NCI-H774 (cell line): ENCODE results near the gene PLEKHA5.
"Not testable (repeated sequence)": the region's sequence is repeated elsewhere in the genome, so short reads cannot be mapped to it uniquely, and the experiment has no call there.

Experiments
- DNase-seq: peaks from one replicate; lab custom pipeline; 2025; lab: John Stamatoyannopoulos, UW

Gene PLEKHA5

DNA sequence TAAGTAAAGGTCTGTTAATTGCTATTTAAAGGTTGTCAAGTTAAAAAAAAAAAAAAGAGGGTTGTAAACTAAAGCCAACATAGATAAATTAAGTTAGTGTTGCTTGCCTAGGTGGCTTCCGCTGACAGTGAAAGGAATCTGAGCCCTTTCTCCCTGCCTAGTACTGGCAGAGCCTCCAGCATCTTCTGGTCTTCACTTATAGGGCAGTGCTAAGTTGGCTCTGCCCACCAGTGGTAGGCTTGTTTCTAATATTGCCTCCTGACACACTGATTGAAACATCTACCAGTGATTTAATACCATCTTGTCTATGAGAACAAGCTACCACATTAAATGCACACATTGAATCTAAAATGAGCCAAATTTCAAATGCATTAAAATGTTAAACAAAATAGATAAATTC lies 39.7 kb downstream of the PLEKHA5 start:
- no peak for DNase-seq

DNA sequence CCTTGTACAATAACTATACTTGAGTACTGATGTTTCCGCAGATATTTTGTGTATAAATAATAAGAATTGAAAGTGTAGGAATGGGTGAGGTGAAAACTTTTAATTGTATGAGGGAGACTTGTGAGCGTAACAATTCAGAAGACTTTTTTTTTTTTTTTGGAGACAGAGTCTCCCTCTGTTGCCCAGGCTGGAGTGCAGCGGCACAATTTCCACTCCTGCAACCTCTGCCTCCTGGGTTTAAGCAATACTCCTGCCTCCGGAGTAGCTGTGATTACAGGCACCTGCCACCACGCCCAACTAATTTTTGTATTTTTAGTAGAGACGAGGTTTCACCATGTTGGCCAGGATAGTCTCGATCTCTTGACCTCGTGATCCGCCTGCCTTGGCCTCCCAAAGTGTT lies 40.8 kb downstream of the PLEKHA5 start:
- not testable (repeated sequence) for DNase-seq

DNA sequence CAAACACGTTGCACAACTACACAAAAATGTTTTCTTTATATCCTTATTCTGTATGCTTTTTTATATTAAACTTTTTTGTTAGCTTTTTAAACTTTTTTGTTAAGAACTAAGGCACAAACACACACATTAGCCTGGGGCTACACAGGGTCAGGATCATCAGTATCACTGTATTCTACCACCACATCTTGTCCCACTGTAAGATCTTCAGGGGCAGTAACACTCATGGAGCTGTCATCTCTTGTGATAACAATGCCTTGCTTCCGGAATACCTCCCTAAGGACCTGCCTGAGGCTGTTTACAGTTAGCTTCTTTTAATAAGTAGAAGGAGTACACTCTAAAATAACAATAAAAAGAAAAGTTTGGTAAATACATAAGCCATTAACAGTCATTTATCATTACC lies 42.2 kb downstream of the PLEKHA5 start:
- DNase-seq: no peak

DNA sequence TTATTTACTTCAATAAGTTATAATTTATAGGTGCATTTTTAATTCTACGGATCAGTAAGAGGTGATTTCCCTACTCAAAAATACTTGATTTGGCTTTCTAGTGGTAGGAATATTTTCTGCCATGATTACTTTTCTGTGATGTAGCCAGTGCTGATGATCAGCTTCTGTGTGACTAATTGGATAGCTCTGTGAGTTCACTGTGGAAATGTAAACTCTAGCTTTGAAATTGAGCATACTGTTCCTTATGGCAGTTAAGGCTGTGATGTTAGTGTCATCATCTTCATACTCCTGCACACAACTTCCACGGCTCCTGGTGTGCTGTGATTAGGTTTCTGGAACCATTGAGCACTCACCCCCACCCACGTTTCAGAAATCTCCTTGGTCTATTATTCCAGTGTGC lies 48.2 kb downstream of the PLEKHA5 start:
- DNase-seq: no peak

DNA sequence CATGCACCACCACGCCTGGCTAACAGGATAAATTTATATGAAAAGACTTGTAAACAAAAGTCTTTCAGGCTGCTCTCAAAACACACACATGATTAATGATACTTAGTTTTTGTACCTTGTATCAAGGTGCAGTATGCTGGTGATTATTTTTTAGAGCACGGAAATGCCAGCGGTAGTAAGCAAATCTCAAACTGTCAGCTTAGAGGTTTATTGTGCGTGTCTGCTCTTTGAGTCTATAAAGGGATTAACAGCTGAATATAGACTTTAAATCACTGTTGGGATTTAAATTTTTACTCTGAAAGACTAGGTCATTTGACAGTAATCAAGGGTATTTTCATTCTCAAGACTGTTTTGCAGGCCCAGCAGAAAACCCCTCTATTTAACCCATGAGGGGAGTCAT lies 50.5 kb downstream of the PLEKHA5 start:
- no peak for DNase-seq

DNA sequence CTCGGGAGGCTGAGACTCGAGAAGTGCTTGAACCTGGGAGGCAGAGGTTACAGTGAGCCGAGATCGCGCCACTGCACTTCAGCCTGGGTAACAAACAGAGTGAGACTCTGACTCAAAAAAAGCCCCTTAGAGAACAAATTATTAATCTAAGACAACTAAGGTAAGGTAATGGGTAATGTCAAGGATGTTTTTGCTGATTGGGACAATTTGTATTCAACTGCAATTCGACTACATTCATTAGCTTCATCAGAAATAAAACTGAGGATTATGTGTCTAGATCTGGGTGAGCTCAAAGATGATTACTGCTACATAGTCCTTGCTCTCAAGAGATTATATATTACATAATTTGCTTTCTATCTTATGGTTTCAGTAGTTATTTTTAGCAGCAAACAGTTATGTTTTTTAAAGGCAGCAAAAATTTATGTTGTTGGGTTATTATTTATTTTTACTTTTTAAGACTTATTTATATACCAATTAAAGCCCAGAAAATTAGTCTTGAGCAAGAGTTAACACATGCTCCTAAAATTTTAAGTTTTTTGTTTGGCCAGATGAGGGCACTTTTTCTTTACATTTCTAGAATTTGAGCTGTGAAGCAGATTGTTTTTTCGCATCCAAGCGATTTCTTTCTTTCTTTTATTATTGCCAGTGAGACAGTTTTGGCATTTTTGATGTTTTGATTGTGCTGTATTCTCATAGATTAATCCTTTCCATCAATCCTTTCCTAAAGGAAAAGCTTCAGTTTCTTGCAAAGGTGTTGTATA lies 52.3 kb downstream of the PLEKHA5 start:
- no peak for DNase-seq

DNA sequence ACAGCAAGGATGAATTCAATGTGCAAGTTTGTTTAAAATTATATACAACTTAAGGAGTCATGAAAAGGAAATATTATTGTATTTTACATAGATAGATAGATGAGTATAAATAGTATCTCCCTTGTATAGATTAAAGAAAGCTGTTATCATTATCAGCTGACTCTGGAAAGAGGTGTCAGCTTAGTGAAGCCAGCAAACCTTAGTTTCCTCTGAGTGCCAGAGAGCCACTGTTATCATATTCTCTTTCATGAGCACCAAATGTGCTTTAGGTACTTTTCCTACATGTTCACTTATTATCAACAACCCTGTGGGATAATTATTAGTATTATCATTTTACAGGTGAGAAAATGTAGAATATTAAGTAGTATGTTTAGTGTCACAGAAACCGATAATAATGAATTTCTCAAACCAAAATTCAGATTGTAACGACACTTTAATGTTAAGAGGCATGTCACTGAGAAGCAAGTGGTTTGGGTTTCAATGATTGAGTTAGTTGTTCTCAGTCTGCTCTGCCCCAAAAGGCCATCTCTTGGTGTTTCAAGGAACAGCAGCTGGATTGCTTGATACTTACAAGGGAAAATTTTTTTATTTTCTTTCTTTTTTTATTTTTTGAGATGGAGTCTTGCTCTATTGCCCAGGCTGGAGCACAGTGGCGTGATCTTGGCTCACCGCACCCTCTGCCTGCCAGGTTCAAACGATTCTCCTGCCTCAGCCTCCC lies 53.7 kb downstream of the PLEKHA5 start:
- DNase-seq: no peak

DNA sequence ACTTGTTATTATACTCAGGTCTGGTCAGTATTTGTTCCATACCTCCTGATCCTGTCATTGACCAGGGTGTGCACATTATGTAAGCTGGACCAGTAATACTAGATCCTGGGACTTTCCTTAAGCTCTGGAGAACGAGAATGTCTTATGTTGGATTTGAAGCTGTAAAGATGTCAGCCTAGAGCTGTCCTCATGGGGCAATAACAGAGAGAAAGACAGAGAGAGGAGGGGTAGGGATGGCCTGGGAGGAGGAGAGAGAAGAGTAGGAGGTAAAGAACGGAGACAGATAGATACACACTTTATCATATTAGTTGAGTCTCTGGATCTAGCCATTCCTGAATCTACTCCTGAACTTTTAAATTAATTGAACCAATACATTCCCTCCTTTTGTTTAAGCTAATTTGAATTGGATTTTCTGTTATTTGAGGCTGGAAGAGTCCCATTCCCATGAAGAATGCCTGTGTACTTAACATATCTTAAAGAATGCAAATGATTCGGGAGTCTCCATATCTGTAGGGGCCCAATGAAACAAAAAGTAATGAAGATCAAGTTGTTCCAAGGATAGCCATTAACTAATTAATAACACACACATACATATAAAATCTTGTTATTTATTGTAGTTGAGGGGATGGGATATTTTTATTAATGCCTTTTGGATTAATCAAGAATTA lies 55.9 kb downstream of the PLEKHA5 start:
- no peak for DNase-seq

DNA sequence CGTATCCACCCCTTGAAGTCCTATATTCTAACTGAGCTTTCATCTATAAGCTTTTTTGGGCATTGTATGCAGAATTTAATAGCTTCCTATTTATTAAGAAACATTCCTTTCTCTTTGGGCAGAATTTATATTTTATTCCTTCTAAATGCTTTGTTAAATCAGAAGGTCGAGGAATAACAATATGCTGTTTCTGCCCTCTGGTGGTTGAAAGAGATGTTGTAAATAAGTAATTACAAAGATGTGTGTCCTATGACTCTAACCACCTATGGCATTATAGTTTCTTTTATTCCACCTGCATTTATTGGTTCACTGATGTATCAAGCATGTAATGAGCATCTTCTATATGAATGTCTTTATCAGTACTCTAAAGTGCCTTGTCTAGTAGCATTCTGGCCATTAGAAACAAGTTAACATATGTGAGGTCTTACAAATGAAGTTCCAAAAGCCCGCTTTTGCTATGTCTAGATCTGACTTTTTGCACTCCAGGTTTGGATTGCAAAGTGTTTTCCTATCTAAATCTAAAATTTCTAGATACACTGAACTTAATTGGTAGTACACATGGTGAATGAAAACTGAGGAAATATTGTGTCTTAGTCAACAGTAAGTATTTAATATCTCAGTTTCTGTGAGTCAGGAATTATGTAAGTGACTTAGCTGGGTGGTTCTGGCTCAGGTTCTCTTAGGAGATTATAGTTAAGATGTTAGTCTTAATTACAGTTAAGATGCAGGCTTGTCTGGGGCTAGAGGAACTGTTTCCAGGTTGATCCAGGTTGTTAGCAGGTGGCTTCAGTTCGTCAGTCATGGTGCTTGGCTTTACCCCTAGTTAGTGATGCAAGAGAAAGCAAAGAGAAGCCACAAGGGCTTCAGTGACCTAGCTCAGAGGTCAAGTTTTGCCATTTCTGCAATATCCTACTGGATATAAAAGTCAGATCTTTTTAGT lies 57.5 kb downstream of the PLEKHA5 start:
- DNase-seq: no peak

DNA sequence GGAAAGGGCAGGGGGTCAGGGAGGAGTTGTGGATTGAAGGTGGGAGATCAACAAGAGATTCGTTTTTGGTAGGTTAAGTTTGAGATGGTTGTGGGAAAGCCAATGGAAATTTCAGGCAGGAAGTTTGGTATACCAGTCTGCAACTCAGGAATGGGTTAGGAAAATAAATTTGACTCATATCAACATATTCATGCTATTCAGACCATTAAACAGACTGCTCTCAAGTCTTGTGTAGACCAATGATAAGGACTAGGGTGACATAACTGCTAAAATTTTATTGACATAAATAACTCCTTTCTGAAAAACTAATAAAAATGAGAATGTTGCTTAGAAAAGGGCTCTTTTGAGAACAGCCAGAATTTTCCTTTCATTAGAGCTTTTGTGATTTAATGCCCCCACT lies 60.0 kb downstream of the PLEKHA5 start:
- DNase-seq: no peak

DNA sequence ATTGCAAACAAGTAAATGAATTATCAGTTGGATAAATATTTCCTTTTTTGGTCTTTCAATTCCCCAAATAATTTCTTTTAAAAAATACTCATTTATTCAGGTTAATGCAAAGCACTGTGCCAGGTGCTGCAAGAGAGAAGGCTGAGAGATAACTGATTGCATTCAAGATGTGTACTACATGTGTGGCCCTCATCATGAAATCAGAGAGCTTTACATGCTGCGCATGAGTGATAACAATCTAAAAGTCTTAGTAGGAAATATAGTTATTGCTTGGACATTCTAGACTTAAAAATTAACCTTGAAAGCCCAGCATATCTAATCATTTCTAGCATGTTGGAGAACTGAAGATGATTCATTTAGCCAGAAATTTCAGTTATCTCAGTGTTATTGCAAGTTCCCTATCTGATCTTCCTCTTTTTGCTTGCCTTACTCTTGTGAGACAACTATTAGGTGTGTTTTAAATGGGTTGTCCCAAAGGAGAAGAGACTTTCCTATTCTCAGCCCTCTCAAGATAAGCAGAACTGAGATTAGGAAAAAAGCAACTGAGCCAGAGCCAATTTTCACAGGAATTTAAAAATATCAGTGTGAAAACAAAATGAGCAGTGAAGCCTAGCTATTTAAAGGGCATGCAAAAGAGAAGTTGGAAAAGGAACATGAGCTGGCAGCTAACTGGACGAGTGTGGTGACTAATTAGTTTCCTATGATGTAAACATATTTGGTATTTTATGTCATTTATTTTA lies 60.9 kb downstream of the PLEKHA5 start:
- no peak for DNase-seq

DNA sequence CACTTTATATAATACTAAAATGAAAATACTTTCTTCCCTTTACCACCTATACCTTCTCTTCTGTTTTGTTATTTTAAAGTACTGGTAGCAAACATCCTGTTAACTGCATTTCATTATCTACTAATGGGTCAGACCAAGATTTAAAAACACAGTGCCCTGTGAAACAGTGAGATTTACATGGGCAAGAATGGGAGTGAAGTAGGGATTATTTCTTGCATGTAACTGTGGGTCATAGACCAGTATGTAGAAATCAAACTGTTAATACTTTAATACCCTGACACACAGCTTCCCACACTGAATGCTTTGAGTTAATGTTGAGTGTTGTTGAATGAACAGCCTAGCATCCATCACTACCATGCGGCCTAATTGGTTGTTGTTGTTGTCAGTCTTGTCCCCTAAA lies 61.6 kb downstream of the PLEKHA5 start:
- DNase-seq: no peak

DNA sequence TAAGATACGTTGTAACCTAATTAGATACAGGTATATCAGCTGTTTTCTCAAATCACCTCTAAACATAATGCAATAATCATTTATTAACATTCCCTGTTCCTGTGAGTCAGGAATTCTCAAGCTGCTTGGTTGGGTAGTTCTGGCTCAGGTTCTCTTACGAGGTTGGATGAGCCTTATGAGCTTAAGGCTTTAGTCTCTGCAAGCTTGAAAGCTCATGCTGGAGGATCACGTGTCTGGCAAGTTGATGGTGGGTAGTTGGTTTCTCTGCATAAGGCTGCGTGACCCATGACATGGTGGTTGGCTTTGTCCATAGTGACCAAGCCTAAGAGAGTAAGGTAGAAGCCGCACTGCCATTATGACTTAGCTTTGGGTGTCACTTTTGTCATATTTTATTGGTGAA lies 62.0 kb downstream of the PLEKHA5 start:
- no peak for DNase-seq

DNA sequence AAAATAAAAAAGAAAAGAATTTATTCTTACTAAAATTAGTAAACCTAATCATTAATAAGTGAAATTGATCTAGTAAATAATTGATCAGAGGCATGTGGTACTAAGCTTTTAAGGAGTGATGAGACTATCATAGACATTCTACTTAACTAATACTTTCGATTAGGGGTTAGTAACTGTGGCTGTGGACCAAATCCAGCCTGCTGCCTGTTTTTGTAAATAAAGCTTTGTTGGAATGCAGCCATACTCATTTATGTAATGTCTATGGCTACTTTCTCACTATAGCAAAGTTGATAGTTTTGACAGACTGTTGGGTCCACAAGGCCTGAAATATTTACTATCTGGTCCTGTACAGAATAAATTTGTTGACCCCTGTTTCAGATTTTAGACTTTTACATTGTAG lies 63.2 kb downstream of the PLEKHA5 start:
- no peak for DNase-seq

DNA sequence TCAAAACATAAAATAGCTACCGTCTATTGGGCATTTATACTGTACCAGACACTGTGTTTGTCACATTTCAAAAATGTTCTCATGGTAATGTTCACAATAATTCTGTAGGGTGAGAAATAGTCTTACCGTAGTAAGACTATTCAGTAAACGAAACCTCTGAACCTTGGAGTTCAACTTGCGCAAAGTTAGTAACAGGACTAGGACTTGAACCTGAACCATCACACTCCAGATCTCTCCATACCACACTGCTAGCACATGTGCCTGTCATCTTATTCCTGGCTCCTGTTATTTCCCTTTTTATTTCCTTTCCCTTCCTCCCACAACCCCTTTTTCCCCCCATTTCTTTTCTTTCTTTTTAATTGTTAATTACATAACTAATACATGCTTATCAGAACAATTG lies 65.4 kb downstream of the PLEKHA5 start:
- DNase-seq: no peak

DNA sequence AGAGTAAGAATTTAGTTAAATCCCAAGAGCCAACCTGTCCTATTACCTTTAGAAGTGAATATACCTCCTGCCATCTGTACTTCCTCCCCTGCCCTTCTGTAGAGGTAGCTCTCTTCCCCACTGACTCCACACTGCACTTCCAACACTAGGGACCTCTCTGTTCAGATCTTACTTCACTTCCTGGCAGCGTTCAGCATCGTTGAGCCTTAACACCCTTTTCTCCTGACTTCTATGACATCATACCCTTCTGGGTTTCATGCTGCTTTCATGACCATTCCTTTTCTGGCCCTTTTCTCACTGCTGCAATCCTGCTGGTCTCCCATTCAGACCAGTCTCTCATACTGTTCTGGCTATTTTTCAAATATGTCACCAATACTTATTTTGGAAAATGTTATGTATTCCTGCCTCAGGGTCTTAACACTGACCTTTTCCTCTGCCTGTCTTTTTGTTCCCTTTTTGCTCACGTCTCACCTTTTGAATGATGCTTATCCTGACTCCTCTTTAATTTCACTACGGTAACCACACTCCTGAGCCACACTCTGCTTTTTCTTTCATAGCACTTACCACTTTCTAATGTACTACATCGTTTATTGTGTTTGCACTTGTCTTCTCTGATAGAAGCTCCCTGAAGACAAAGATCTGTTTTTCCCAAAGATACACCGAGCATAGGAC lies 67.6 kb downstream of the PLEKHA5 start:
- peak; percentile 34 for DNase-seq

DNA sequence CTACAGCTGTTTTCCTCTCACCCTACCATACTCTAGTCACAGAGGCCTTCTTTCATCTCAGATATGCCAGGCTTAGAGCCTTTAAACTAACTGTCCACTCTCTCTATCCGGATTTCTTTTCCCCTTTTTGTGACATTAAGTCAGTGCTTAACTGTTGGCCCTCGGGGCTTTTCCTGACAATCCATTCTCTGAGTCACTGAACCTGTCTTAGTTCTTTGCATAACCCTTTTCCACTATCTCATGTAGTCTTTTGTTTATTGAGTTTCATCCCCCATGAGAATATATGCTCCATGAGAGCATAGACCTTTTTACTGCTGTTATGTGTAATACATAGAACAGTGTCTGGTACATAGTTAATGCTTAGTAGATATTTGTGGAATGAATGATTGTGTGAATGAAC lies 68.7 kb downstream of the PLEKHA5 start:
- DNase-seq: no peak

DNA sequence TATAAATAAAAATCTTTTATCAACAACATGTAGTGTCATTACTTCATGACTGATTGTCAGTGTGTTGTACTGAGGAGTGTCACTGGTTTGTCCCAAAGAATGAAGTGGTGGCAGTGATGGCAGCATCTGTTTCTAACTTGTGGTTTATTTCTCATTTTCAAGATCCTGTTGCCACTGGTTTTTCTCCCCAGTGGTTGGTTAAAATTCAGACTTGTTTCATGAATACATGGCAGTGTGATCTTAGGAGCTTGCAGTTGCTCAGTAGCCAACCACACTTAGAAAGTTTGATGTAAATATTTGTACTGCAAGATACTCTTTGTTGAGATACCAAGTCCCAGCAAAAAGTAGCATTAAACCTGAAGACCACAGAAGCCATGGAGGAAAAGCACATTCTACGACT lies 69.8 kb downstream of the PLEKHA5 start:
- no peak for DNase-seq

DNA sequence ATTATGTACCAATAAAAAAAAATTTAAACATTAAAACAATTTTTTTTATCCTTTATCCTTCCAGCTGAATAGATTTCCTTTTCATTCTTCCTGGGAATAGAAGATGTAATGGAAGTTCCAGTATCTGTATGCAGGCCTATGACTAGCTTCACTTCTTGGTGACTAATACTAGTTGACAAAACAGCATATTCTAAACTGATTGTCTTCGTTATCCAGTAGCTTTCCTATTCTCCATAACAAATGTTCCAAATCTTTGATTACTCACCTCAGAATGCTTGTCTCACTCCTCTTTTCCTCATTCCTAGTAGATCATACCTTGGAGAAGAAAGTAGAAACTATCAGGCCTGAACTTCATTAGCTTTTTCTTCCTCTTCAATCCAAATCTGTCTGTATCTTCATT lies 70.7 kb downstream of the PLEKHA5 start:
- no peak for DNase-seq

DNA sequence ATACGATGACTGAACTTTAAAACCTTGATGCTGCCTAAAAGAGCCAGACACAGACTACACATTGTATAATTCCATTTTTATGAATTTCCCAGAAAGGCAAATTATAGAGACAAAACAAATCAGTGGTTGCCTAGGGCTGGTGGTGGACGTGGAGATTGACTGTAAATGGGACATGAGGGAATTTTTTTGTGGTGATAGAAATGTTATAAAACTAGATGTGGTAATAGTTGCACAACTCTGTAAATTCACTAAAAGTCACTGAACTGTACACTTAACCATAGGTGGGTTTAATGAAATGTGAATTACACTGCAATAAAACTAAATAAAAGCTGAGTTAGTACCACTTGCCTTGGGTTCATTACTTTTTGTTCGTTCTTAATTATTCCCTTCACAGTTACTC lies 72.1 kb downstream of the PLEKHA5 start:
- no peak for DNase-seq

DNA sequence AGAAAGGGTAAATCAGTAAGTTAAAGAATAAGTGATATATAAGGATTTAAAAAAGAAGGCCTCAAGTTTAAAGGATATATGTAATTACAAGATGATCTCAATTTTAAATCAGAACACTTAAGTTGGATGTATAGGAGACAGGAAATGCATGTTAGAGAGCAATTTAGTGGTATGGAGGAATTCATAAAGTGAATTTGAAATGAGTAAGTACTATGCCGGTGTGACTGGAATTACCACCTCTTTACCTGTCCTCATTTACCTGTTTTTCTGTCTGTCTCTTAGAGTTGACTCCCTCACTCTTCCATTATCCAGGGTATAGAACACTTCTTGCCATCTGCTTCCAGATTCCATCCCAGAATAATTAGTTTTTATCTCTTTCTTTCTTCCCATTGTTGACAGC lies 73.5 kb downstream of the PLEKHA5 start:
- no peak for DNase-seq
